Upper lobe of left lung (tissue), 6 donors: Measurements from ENCODE around the gene DSTYK. TPM values are rescaled to one million over a fixed set of nuclear protein-coding genes. Genes with fewer than 3 reads are reported as not detected.
"Not testable (repeated sequence)": the region's sequence is repeated elsewhere in the genome, so short reads cannot be mapped to it uniquely, and the experiment has no call there.

Source experiments
- ATAC-seq, 2 donors: fragments of 200-7000 bp; cut with Tn5 transposase; one replicate each; pipeline ENCODE4 v1.9.1; 2022; ENCODE audit warnings: mild to moderate bottlenecking in 2 of 2, moderate library complexity in 2 of 2; ENCODE audit not compliant: low FRiP score in 2 of 2
- DNase-seq, 2 donors: peaks; one replicate each; pipeline ENCODE4 v3.0.0-alpha.2; 2019 to 2020
- H3K27ac ChIP-seq, 4 donors: fragments of 200-600 bp; sonication (generic); one replicate each; pipeline ENCODE4 v1.5.1; 2016 to 2019
- H3K27me3 ChIP-seq, 4 donors: fragments of 200-600 bp; sonication (generic); one replicate each; pipeline ENCODE4 v1.5.1; 2017 to 2019
- H3K36me3 ChIP-seq, 4 donors: fragments of 200-600 bp; sonication (generic); one replicate each; pipeline ENCODE4 v1.5.1; 2016 to 2019
- H3K4me1 ChIP-seq, 4 donors: fragments of 200-600 bp; sonication (generic); one replicate each; pipeline ENCODE4 v1.5.1; 2018 to 2019
- H3K4me3 ChIP-seq, 4 donors: fragments of 200-600 bp; sonication (generic); one replicate each; pipeline ENCODE4 v1.5.1; 2017 to 2019; ENCODE audit warnings: mild to moderate bottlenecking in 2 of 4, moderate library complexity in 1 of 4
- H3K9me3 ChIP-seq, 4 donors: fragments of 200-600 bp; sonication (generic); one replicate each; pipeline ENCODE4 v1.5.1; 2018 to 2019
- EP300 ChIP-seq, 4 donors: sonication (generic); formaldehyde crosslinking; IDR thresholded peaks; one replicate each; pipeline ENCODE4 v1.5.1; 2017; ENCODE audit warnings: antibody characterized with exemption in 4 of 4, control low read depth in 2 of 4
- POLR2A ChIP-seq, 4 donors: fragments of 450-650 bp; IDR thresholded peaks; one replicate each; pipeline ENCODE4 v1.5.1; 2016 to 2017; ENCODE audit warnings: antibody characterized with exemption in 4 of 4, mild to moderate bottlenecking in 2 of 4
- POLR2AphosphoS5 ChIP-seq, 2 donors: sonication (generic); formaldehyde crosslinking; IDR thresholded peaks; one replicate each; pipeline ENCODE4 v1.5.1; 2017; ENCODE audit warnings: antibody characterized with exemption in 2 of 2
- WGBS, 2 donors: methylation state at CpG; one replicate each; pipeline ENCODE4 v1.1.5; 2017 to 2018; 5-methylcytosine and 5-hydroxymethylcytosine counted together
- total RNA-seq, 6 donors: library from RNA; depleted of rRNA in 4 of 6; stranded (reverse); fragments of >200 nt in 4 of 6; gene quantifications; one replicate each; pipeline versions ENCODE4 v1.1.0 to v1.2.1, GENCODE V29; 2016 to 2021
- TF ChIP-seq, protein P1 (sequence below), 6 experiments: fragments of 450-650 bp in 4 of 6; fragments of 200-600 bp in 2 of 6; sonication (generic) in 2 of 6; IDR thresholded peaks; one replicate each; pipeline ENCODE4 v1.5.1; 2016 to 2019; ENCODE audit warnings: antibody characterized with exemption in 6 of 6
- donor health status: DM: no; HTN: no; CAD: no; lungs with moderate emphysema.
- donor health status: DM: no; HTN: yes; CAD: no; lungs with severe emphysema.

The DSTYK gene
- total RNA-seq, 6 donors from 2014 or later: 8.4 to 15.7 (median 10.6) TPM

DNA sequence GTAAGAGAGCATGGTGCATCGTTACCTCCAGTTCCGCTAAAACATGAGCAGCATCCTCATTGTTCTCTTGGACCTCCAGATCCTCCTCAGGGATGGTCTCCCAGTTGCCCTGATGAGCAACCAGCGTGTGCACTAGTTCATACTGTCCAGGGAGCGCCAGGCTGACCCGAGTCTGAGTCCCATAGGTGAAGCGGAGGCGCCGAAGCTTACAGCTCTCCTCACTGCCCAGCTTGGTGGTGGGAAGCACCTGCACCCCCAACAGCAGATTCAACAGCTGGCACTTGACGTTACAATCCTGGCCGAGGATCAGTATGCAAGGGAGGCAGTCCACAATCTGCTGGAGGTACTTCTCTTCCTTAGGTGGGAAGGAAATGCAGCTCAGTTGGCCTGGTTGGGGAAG lies 24.1 kb downstream of the DSTYK start:
- DNase-seq: no peak
- TF ChIP-seq POLR2A (IDR thresholded peaks at IDR 0.05): no peak
- no peaks in the 10 kb centered on the region for H3K27me3 ChIP-seq
- peak overlapping the region in 1 of 4 donors; percentile 27 for H3K27ac ChIP-seq
- peaks cover 0 to 8% (median 0%) of the 10 kb centered on the region in 4 donors for H3K36me3 ChIP-seq
- WGBS, 2 donors: 86 to 93% methylated on average over 10 of the region's 10 CpGs
- peak in 1 of 2 donors; percentile 8 for ATAC-seq
- no peak overlapping the region for H3K4me3 ChIP-seq
- no peaks in the 10 kb centered on the region for H3K9me3 ChIP-seq
- peaks cover 34 to 42% (median 40%) of the 10 kb centered on the region in 4 donors for H3K4me1 ChIP-seq

DNA sequence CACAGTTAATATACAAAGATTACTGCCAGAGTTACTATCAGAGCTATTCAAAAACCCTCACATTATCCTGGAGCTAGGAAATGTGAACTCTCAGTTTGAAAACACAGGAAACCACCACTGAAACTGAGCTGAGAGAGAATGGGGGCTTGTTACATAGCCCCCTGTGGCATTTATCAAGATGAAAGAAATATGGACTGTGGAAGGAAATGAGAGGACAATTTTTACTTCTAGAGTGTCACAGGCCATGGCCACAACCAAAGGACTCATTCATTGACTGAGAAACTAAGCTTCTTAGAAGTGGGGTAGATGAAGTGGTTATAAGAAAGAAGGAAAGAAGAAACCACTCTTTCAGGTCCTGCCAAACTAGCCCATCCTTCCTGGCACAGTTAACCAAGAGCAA lies 25.3 kb downstream of the DSTYK start:
- Histone ChIP-seq H3K4me1 (peaks cover 31 to 36% (median 31%) of the 10 kb centered on the region in 4 donors), H3K36me3 (peaks cover 0 to 8% (median 0%) of the 10 kb centered on the region in 4 donors), H3K27ac (no peak overlapping the region), H3K9me3 (no peaks in the 10 kb centered on the region), H3K4me3 (no peak overlapping the region), H3K27me3 (no peaks in the 10 kb centered on the region)
- TF ChIP-seq POLR2A (IDR thresholded peaks at IDR 0.05) (no peak), POLR2AphosphoS5 (IDR thresholded peaks at IDR 0.05) (no peak), EP300 (IDR thresholded peaks at IDR 0.05) (no peak)
- TF ChIP-seq, protein P1, sequence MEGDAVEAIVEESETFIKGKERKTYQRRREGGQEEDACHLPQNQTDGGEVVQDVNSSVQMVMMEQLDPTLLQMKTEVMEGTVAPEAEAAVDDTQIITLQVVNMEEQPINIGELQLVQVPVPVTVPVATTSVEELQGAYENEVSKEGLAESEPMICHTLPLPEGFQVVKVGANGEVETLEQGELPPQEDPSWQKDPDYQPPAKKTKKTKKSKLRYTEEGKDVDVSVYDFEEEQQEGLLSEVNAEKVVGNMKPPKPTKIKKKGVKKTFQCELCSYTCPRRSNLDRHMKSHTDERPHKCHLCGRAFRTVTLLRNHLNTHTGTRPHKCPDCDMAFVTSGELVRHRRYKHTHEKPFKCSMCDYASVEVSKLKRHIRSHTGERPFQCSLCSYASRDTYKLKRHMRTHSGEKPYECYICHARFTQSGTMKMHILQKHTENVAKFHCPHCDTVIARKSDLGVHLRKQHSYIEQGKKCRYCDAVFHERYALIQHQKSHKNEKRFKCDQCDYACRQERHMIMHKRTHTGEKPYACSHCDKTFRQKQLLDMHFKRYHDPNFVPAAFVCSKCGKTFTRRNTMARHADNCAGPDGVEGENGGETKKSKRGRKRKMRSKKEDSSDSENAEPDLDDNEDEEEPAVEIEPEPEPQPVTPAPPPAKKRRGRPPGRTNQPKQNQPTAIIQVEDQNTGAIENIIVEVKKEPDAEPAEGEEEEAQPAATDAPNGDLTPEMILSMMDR (IDR thresholded peaks at IDR 0.05): no peak
- DNase-seq (no peak), ATAC-seq (no peak)

DNA sequence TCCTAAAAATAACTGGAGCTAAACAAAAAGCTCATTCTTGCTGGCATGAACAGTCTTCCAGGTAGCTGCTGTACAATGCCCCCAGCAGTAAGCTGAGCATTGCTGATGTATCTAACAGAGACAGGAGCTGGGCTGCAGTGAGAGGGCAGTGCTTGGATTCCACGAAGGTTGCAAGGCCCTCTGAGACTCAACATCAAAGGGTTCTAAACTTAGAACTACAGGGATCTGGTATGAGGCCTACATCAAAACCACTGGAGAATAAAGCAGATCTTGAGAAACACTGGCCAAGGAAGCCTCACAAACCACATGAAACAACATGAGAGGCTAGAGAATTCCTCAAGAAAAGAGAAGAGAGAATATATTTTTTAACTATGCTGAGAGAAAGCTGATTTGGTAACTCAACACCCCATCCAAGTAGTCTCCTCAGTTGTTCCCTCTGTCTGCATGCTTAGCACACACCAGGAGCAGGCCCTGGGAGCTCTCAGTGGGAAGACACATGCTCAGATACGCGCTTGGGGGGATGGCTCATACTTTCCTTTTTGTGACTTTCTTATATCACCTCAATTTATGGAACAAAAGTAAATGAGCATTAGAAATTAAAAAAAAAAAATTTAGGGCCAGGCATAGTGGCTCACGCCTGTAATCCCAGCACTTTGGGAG lies 27.7 kb downstream of the DSTYK start:
- H3K9me3 ChIP-seq: no peaks in the 10 kb centered on the region
- ATAC-seq: no peak
- H3K4me1 ChIP-seq: peaks cover 23 to 29% (median 28%) of the 10 kb centered on the region in 4 donors
- DNase-seq: no peak
- peak overlapping the region in 2 of 4 donors; percentile 53 to 58 for H3K27ac ChIP-seq
- H3K4me3 ChIP-seq: no peak overlapping the region
- H3K27me3 ChIP-seq: no peaks in the 10 kb centered on the region
- 60 to 63% methylated on average over 4 of the region's 4 CpGs for WGBS, 2 donors
- TF ChIP-seq EP300 (IDR thresholded peaks at IDR 0.05) (no peak), POLR2AphosphoS5 (IDR thresholded peaks at IDR 0.05) (no peak), POLR2A (IDR thresholded peaks at IDR 0.05) (no peak)
- TF ChIP-seq, protein P1 (IDR thresholded peaks at IDR 0.05): no peak
- peaks cover 0 to 8% (median 0%) of the 10 kb centered on the region in 4 donors for H3K36me3 ChIP-seq

DNA sequence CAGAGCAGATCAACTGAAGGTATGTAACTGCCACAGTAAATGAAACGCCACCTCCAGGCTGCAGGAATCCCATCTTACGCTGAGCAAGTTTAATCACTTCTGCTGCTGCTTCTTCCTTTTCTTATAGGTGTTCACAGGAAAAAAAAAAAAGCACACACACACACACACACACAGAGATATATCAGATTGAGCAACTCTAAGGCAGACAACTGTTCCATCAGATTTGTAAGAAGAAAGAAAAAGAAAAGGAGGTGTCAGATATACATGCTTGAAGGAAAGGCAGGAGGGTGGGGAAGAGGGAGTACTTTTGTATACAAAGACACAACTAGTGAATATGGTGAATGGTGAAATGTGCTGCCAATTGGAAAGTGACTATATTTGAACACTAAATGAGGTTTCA lies 28.6 kb downstream of the DSTYK start:
- DNase-seq (no peak), ATAC-seq (no peak)
- Histone ChIP-seq H3K27ac (peak overlapping the region in 1 of 4 donors; percentile 53), H3K9me3 (no peaks in the 10 kb centered on the region), H3K4me3 (no peak overlapping the region), H3K36me3 (peaks cover 0 to 8% (median 0%) of the 10 kb centered on the region in 4 donors), H3K27me3 (no peaks in the 10 kb centered on the region), H3K4me1 (peaks cover 19 to 23% (median 21%) of the 10 kb centered on the region in 4 donors)
- WGBS, 2 donors: 81 to 88% methylated on average over 2 of the region's 2 CpGs
- no peak for TF ChIP-seq POLR2A (IDR thresholded peaks at IDR 0.05)
- TF ChIP-seq, protein P1 (IDR thresholded peaks at IDR 0.05): no peak
- TF ChIP-seq POLR2AphosphoS5 (IDR thresholded peaks at IDR 0.05): no peak
- TF ChIP-seq EP300 (IDR thresholded peaks at IDR 0.05): no peak

DNA sequence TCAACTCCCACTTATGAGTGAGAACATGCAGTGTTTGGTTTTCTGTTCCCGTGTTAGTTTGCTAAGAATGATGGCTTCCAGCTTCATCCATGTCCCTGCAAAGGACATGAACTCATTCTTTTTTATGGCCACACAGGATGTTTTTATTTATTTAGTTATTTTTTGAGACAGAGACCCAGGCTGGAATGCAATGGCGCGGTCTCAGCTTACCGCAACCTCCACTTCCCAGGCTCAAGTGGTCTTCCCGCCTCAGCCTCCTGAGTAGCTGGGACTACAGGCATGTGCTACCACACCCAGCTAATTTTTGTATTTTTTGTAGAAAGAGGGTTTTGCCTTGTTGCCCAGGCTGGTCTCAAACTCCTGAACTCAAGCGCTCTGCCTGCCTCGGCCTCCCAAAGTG lies 31.2 kb downstream of the DSTYK start:
- 76 to 81% methylated on average over 7 of the region's 7 CpGs for WGBS, 2 donors
- ATAC-seq, H3K4me3 ChIP-seq, H3K27me3 ChIP-seq, H3K36me3 ChIP-seq, H3K9me3 ChIP-seq, DNase-seq: not testable (repeated sequence)
- Histone ChIP-seq H3K4me1 (peaks cover 15 to 26% (median 19%) of the 10 kb centered on the region in 4 donors), H3K27ac (peak overlapping the region in 1 of 4 donors; percentile 48)

DNA sequence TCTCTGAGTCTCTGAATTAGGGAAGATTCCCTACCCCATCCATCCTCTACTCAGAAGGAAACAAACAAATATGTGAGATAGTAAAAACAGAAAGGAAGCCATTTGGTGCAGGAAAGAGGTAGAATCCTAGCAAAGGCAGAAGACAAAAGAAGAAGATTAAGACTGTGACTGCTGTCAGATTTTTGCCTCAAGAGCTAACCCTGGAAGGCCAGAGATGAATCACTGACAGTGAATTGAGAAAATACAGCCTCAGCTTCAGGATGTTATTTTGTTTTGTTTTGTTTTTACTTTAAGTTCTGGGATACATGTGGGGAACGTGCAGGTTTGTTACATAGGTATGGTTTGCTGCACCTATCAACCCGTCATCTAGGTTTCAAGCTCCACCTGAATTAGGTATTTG lies 31.7 kb downstream of the DSTYK start:
- H3K9me3 ChIP-seq: no peaks in the 10 kb centered on the region
- 80 to 82% methylated on average over 2 of the region's 2 CpGs for WGBS, 2 donors
- H3K27me3 ChIP-seq: no peaks in the 10 kb centered on the region
- H3K4me1 ChIP-seq: peaks cover 15 to 31% (median 23%) of the 10 kb centered on the region in 4 donors
- no peaks in the 10 kb centered on the region for H3K36me3 ChIP-seq
- no peak for TF ChIP-seq POLR2A (IDR thresholded peaks at IDR 0.05)
- no peak for TF ChIP-seq EP300 (IDR thresholded peaks at IDR 0.05)
- TF ChIP-seq POLR2AphosphoS5 (IDR thresholded peaks at IDR 0.05): no peak
- TF ChIP-seq, protein P1 (IDR thresholded peaks at IDR 0.05): no peak
- H3K27ac ChIP-seq: peak overlapping the region in 1 of 4 donors; percentile 48
- no peak for ATAC-seq
- DNase-seq: no peak
- H3K4me3 ChIP-seq: no peak overlapping the region
